Measurements from ENCODE around the gene NPTX1.
"Not testable (repeated sequence)": the region's sequence is repeated elsewhere in the genome, so short reads cannot be mapped to it uniquely, and the experiment has no call there.

The NPTX1 gene

GRCh38 chr17:80510772-80511171 lies 34.4 kb upstream of the NPTX1 start:
- no peak overlapping the region for H3K4me3 ChIP-seq
- TF ChIP-seq CTCF (IDR thresholded peaks at IDR 0.05), result no peak
- DNase-seq (ENCODE audit: low spot score), result no peak
- no peak overlapping the region for H3K27ac ChIP-seq

- no peak for TF ChIP-seq CTCF (IDR thresholded peaks at IDR 0.05)
- no peak overlapping the region for H3K27ac ChIP-seq
- no peak for DNase-seq (ENCODE audit: low spot score)
- no peak overlapping the region for H3K4me3 ChIP-seq
Observed at GRCh38 chr17:80510132-80510531, 33.7 kb upstream of the NPTX1 start.

- DNase-seq (ENCODE audit: low spot score), result no peak
- no peak for TF ChIP-seq CTCF (IDR thresholded peaks at IDR 0.05)
- Histone ChIP-seq H3K4me3 (no peak overlapping the region), H3K27ac (no peak overlapping the region)
Observed at GRCh38 chr17:80509311-80509710, 32.9 kb upstream of the NPTX1 start.

GRCh38 chr17:80507965-80508364 lies 31.6 kb upstream of the NPTX1 start:
- no peak overlapping the region for H3K27ac ChIP-seq
- no peak for DNase-seq (ENCODE audit: low spot score)
- H3K4me3 ChIP-seq, result no peak overlapping the region
- no peak for TF ChIP-seq CTCF (IDR thresholded peaks at IDR 0.05)

- DNase-seq (ENCODE audit: low spot score); H3K27ac ChIP-seq; H3K4me3 ChIP-seq: not testable (repeated sequence)
Observed at GRCh38 chr17:80507177-80507576, 30.8 kb upstream of the NPTX1 start.

GRCh38 chr17:80504686-80505413 lies 28.4 kb upstream of the NPTX1 start:
- no peak overlapping the region for H3K27ac ChIP-seq
- no peak overlapping the region for H3K4me3 ChIP-seq
- no peak for DNase-seq (ENCODE audit: low spot score)
- no peak for TF ChIP-seq CTCF (IDR thresholded peaks at IDR 0.05)

- TF ChIP-seq CTCF (IDR thresholded peaks at IDR 0.05), result no peak
- no peak overlapping the region for H3K4me3 ChIP-seq
- no peak overlapping the region for H3K27ac ChIP-seq
- no peak for DNase-seq (ENCODE audit: low spot score)
Observed at GRCh38 chr17:80503921-80504320, 27.5 kb upstream of the NPTX1 start.

Measured in coronary artery (tissue), 2 donors.